Measurements from ENCODE around the gene RNF112. TPM values are rescaled to one million over a fixed set of nuclear protein-coding genes. Genes with fewer than 3 reads are reported as not detected.

The RNF112 gene
- total RNA-seq, 2 experiments from 2014 or later = 1.4 to 1.5 TPM

GRCh38 chr17:19408346-19408710, 2.7 kb upstream of the RNF112 start:
- ATAC-seq (ENCODE audit: poor library complexity) = no peak
- Mint-ChIP-seq H3K36me3 (ENCODE audit: low read depth) (no peaks in the 10 kb centered on the region), H3K4me1 (ENCODE audit: low read depth) (no peaks in the 10 kb centered on the region), H3K9me3 (no peaks in the 10 kb centered on the region), H3K27me3 (no peaks in the 10 kb centered on the region), H3K4me3 (no peak overlapping the region), H3K27ac (no peak overlapping the region)
- Histone ChIP-seq H3K9me3 (ENCODE audit: control insufficient read depth in 1 of 2, insufficient read depth in 1 of 2, low read length in 2 of 2) (no peaks in the 10 kb centered on the region), H3K27me3 (ENCODE audit: control insufficient read depth in 1 of 2, insufficient read depth in 2 of 2, low read length in 2 of 2) (no peaks in the 10 kb centered on the region), H3K36me3 (ENCODE audit: insufficient read depth, low read length) (no peaks in the 10 kb centered on the region), H3K4me1 (ENCODE audit: insufficient read depth, low read length) (no peaks in the 10 kb centered on the region), H3K27ac (ENCODE audit: low read depth in 1 of 2, low read length in 2 of 2) (no peak overlapping the region), H3K4me3 (ENCODE audit: low read length) (no peak overlapping the region)
- intact Hi-C loops (cut with DNase I, micrococcal nuclease) = no loop called here
- CTCF ChIA-PET = no interaction called here
- DNase-seq = no peak
- TF ChIP-seq CTCF (IDR thresholded peaks at IDR 0.05) = no peak
- POLR2A ChIA-PET = no interaction called here

GRCh38 chr17:19409066-19409465, 2.0 kb upstream of the RNF112 start:
- POLR2A ChIA-PET = no interaction called here
- CTCF ChIA-PET = interaction anchor here (1.0 kb wide), 1 partner anchor 46 kb away, joined by 3 read pairs; no protein-coding TSS in a partner anchor
- no peak for TF ChIP-seq CTCF (IDR thresholded peaks at IDR 0.05)
- Histone ChIP-seq H3K27ac (ENCODE audit: low read depth in 1 of 2, low read length in 2 of 2) (no peak overlapping the region), H3K4me3 (ENCODE audit: low read length) (no peak overlapping the region), H3K27me3 (ENCODE audit: control insufficient read depth in 1 of 2, insufficient read depth in 2 of 2, low read length in 2 of 2) (peaks cover 0 to 2% of the 10 kb centered on the region in 2 experiments), H3K36me3 (ENCODE audit: insufficient read depth, low read length) (no peaks in the 10 kb centered on the region), H3K4me1 (ENCODE audit: insufficient read depth, low read length) (no peaks in the 10 kb centered on the region), H3K9me3 (ENCODE audit: control insufficient read depth in 1 of 2, insufficient read depth in 1 of 2, low read length in 2 of 2) (no peaks in the 10 kb centered on the region)
- no peak for DNase-seq
- no peaks in the 10 kb centered on the region for H3K4me1 Mint-ChIP-seq (ENCODE audit: low read depth)
- H3K4me3 Mint-ChIP-seq = no peak overlapping the region
- no peaks in the 10 kb centered on the region for H3K9me3 Mint-ChIP-seq
- H3K36me3 Mint-ChIP-seq (ENCODE audit: low read depth) = no peaks in the 10 kb centered on the region
- H3K27me3 Mint-ChIP-seq = no peaks in the 10 kb centered on the region
- no peak for ATAC-seq (ENCODE audit: poor library complexity)
- H3K27ac Mint-ChIP-seq = no peak overlapping the region
- intact Hi-C loops (cut with DNase I, micrococcal nuclease) = no loop called here

GRCh38 chr17:19409509-19409908, 1.5 kb upstream of the RNF112 start:
- Mint-ChIP-seq H3K27me3 (no peaks in the 10 kb centered on the region), H3K36me3 (ENCODE audit: low read depth) (no peaks in the 10 kb centered on the region), H3K27ac (no peak overlapping the region), H3K9me3 (no peaks in the 10 kb centered on the region), H3K4me1 (ENCODE audit: low read depth) (no peaks in the 10 kb centered on the region), H3K4me3 (no peak overlapping the region)
- Histone ChIP-seq H3K27ac (ENCODE audit: low read depth in 1 of 2, low read length in 2 of 2) (no peak overlapping the region), H3K4me1 (ENCODE audit: insufficient read depth, low read length) (no peaks in the 10 kb centered on the region), H3K4me3 (ENCODE audit: low read length) (no peak overlapping the region), H3K9me3 (ENCODE audit: control insufficient read depth in 1 of 2, insufficient read depth in 1 of 2, low read length in 2 of 2) (no peaks in the 10 kb centered on the region), H3K36me3 (ENCODE audit: insufficient read depth, low read length) (no peaks in the 10 kb centered on the region), H3K27me3 (ENCODE audit: control insufficient read depth in 1 of 2, insufficient read depth in 2 of 2, low read length in 2 of 2) (peaks cover 0 to 2% of the 10 kb centered on the region in 2 experiments)
- intact Hi-C loops (cut with DNase I, micrococcal nuclease) = no loop called here
- DNase-seq = no peak
- ChIA-PET POLR2A (no interaction called here), CTCF (interaction anchor here (1.0 kb wide), 1 partner anchor 46 kb away, joined by 3 read pairs; no protein-coding TSS in a partner anchor)
- TF ChIP-seq CTCF (IDR thresholded peaks at IDR 0.05) = no peak
- no peak for ATAC-seq (ENCODE audit: poor library complexity)
